Activated CD8-positive, alpha-beta memory T cell treated with anti-CD3 and anti-CD28 coated beads, Interleukin-2, amount 50 U/mL, for 1 hour (primary cell): ENCODE data around the gene ITGB8.
"Not testable (repeated sequence)": the region's sequence is repeated elsewhere in the genome, so short reads cannot be mapped to it uniquely, and the experiment has no call there.

ENCODE experiments used
- DNase-seq: peaks from one replicate; pipeline ENCODE4 v3.0.0-alpha.2; 2020; ENCODE audit errors: extremely low read depth

The ITGB8 gene

GRCh38 chr7:20381406-20382034, 50.8 kb downstream of the ITGB8 start:
- DNase-seq, result no peak

- DNase-seq, result no peak
These were observed 52.7 kb downstream of the ITGB8 start for GRCh38 chr7:20383351-20383750.

- no peak for DNase-seq
These were observed 54.4 kb downstream of the ITGB8 start for GRCh38 chr7:20385126-20385525.

- no peak for DNase-seq
These were observed 57.4 kb downstream of the ITGB8 start for GRCh38 chr7:20388084-20388483.

GRCh38 chr7:20389192-20389591, 58.5 kb downstream of the ITGB8 start:
- not testable (repeated sequence) for DNase-seq

- DNase-seq, result no peak
These were observed 62.4 kb downstream of the ITGB8 start for GRCh38 chr7:20393021-20393610.

GRCh38 chr7:20393616-20394015, 62.9 kb downstream of the ITGB8 start:
- no peak for DNase-seq

- DNase-seq, result no peak
These were observed 63.6 kb downstream of the ITGB8 start for GRCh38 chr7:20394284-20394683.

- no peak for DNase-seq
These were observed 64.4 kb downstream of the ITGB8 start for GRCh38 chr7:20395104-20395503.

GRCh38 chr7:20395511-20395910, 64.8 kb downstream of the ITGB8 start:
- no peak for DNase-seq

- DNase-seq, result no peak
These were observed 68.8 kb downstream of the ITGB8 start for GRCh38 chr7:20399521-20399920.

- DNase-seq, result no peak
These were observed 71.4 kb downstream of the ITGB8 start for GRCh38 chr7:20401861-20402746.

GRCh38 chr7:20402747-20403230, 72.1 kb downstream of the ITGB8 start:
- DNase-seq, result no peak

- no peak for DNase-seq
These were observed 72.6 kb downstream of the ITGB8 start for GRCh38 chr7:20403331-20403730.

GRCh38 chr7:20404320-20404719, 73.6 kb downstream of the ITGB8 start:
- DNase-seq, result no peak

GRCh38 chr7:20407585-20408466, 77.1 kb downstream of the ITGB8 start:
- no peak for DNase-seq

- no peak for DNase-seq
These were observed 77.7 kb downstream of the ITGB8 start for GRCh38 chr7:20408467-20408826.

GRCh38 chr7:20409961-20410360, 79.3 kb downstream of the ITGB8 start:
- no peak for DNase-seq

GRCh38 chr7:20411372-20411771, 80.7 kb downstream of the ITGB8 start:
- DNase-seq, result no peak

- DNase-seq, result no peak
These were observed 81.3 kb downstream of the ITGB8 start for GRCh38 chr7:20412032-20412431.

- no peak for DNase-seq
These were observed 86.6 kb downstream of the ITGB8 start for GRCh38 chr7:20417260-20417659.
